ENCODE results near the gene DCD.

The DCD gene

GRCh38 chr12:54608769-54609168 is 39.4 kb downstream of the DCD start:
- no peak for DNase-seq
- H3K36me3 Mint-ChIP-seq: no peaks in the 10 kb centered on the region
- peaks cover 26 to 27% of the 10 kb centered on the region in 2 donors for H3K27me3 Mint-ChIP-seq
- no peak for ATAC-seq (replicated peaks)
- H3K9me3 Mint-ChIP-seq: no peaks in the 10 kb centered on the region
- H3K27ac Mint-ChIP-seq: no peak overlapping the region
- H3K4me3 Mint-ChIP-seq: no peak overlapping the region
- H3K4me1 Mint-ChIP-seq: peaks cover 0 to 1% of the 10 kb centered on the region in 2 donors

- H3K4me1 Mint-ChIP-seq: peaks cover 1 to 3% of the 10 kb centered on the region in 2 donors
Measured at GRCh38 chr12:54608156-54608555, 40.0 kb downstream of the DCD start.

GRCh38 chr12:54606556-54606955 is 41.6 kb downstream of the DCD start:
- peaks cover 3 to 6% of the 10 kb centered on the region in 2 donors for H3K4me1 Mint-ChIP-seq
- H3K4me3 Mint-ChIP-seq: no peak overlapping the region
- no peaks in the 10 kb centered on the region for H3K9me3 Mint-ChIP-seq
- peaks cover 18 to 21% of the 10 kb centered on the region in 2 donors for H3K27me3 Mint-ChIP-seq
- ATAC-seq (replicated peaks) (no peak), DNase-seq (no peak)
- H3K36me3 Mint-ChIP-seq: no peaks in the 10 kb centered on the region
- no peak overlapping the region for H3K27ac Mint-ChIP-seq

More at GRCh38 chr12:54608156-54608555, 40.0 kb downstream of the DCD start:
- H3K9me3 Mint-ChIP-seq: no peaks in the 10 kb centered on the region
- peaks cover 22 to 23% of the 10 kb centered on the region in 2 donors for H3K27me3 Mint-ChIP-seq
- DNase-seq (no peak), ATAC-seq (replicated peaks) (no peak)
- H3K27ac Mint-ChIP-seq: no peak overlapping the region
- H3K4me3 Mint-ChIP-seq: no peak overlapping the region
- no peaks in the 10 kb centered on the region for H3K36me3 Mint-ChIP-seq

GRCh38 chr12:54605138-54605970 is 42.8 kb downstream of the DCD start:
- no peaks in the 10 kb centered on the region for H3K36me3 Mint-ChIP-seq
- ATAC-seq (replicated peaks): no peak

GRCh38 chr12:54604436-54604835 is 43.7 kb downstream of the DCD start:
- Mint-ChIP-seq H3K9me3 (no peaks in the 10 kb centered on the region), H3K36me3 (no peaks in the 10 kb centered on the region), H3K4me3 (no peak overlapping the region), H3K4me1 (peaks cover 3 to 6% of the 10 kb centered on the region in 2 donors), H3K27ac (no peak overlapping the region), H3K27me3 (peaks cover 14 to 21% of the 10 kb centered on the region in 2 donors)
- DNase-seq (no peak), ATAC-seq (replicated peaks) (no peak)

More at GRCh38 chr12:54605138-54605970, 42.8 kb downstream of the DCD start:
- DNase-seq: no peak
- H3K27ac Mint-ChIP-seq: no peak overlapping the region
- peaks cover 3 to 6% of the 10 kb centered on the region in 2 donors for H3K4me1 Mint-ChIP-seq
- no peak overlapping the region for H3K4me3 Mint-ChIP-seq
- peaks cover 18 to 20% of the 10 kb centered on the region in 2 donors for H3K27me3 Mint-ChIP-seq
- no peaks in the 10 kb centered on the region for H3K9me3 Mint-ChIP-seq

- Mint-ChIP-seq H3K9me3 (no peaks in the 10 kb centered on the region), H3K27ac (no peak overlapping the region), H3K36me3 (no peaks in the 10 kb centered on the region), H3K4me1 (peaks cover 3 to 6% of the 10 kb centered on the region in 2 donors), H3K27me3 (peaks cover 19 to 27% of the 10 kb centered on the region in 2 donors), H3K4me3 (no peak overlapping the region)
- ATAC-seq (replicated peaks): no peak
- no peak for DNase-seq
Measured at GRCh38 chr12:54603872-54604271, 44.3 kb downstream of the DCD start.

GRCh38 chr12:54603173-54603814 is 44.9 kb downstream of the DCD start:
- peaks cover 17 to 24% of the 10 kb centered on the region in 2 donors for H3K27me3 Mint-ChIP-seq
- H3K27ac Mint-ChIP-seq: no peak overlapping the region

GRCh38 chr12:54602661-54603060 is 45.5 kb downstream of the DCD start:
- no peak for DNase-seq
- Mint-ChIP-seq H3K36me3 (no peaks in the 10 kb centered on the region), H3K9me3 (no peaks in the 10 kb centered on the region), H3K4me3 (no peak overlapping the region), H3K27me3 (peaks cover 13 to 20% of the 10 kb centered on the region in 2 donors), H3K27ac (no peak overlapping the region), H3K4me1 (peaks cover 3 to 6% of the 10 kb centered on the region in 2 donors)
- no peak for ATAC-seq (replicated peaks)

More at GRCh38 chr12:54603173-54603814, 44.9 kb downstream of the DCD start:
- Mint-ChIP-seq H3K4me3 (no peak overlapping the region), H3K36me3 (no peaks in the 10 kb centered on the region), H3K4me1 (peaks cover 3 to 6% of the 10 kb centered on the region in 2 donors), H3K9me3 (no peaks in the 10 kb centered on the region)
- ATAC-seq (replicated peaks) (peak; percentile 95 to 98), DNase-seq (peak; percentile 44)

GRCh38 chr12:54601841-54602240 is 46.3 kb downstream of the DCD start:
- Mint-ChIP-seq H3K9me3 (no peaks in the 10 kb centered on the region), H3K27ac (no peak overlapping the region), H3K4me1 (peaks cover 3 to 6% of the 10 kb centered on the region in 2 donors), H3K36me3 (no peaks in the 10 kb centered on the region), H3K27me3 (peaks cover 13 to 19% of the 10 kb centered on the region in 2 donors), H3K4me3 (no peak overlapping the region)
- ATAC-seq (replicated peaks) (no peak), DNase-seq (no peak)

- no peaks in the 10 kb centered on the region for H3K36me3 Mint-ChIP-seq
- peaks cover 3 to 11% of the 10 kb centered on the region in 2 donors for H3K4me1 Mint-ChIP-seq
- no peaks in the 10 kb centered on the region for H3K9me3 Mint-ChIP-seq
- H3K27ac Mint-ChIP-seq: no peak overlapping the region
- peaks cover 27 to 38% of the 10 kb centered on the region in 2 donors for H3K27me3 Mint-ChIP-seq
- DNase-seq (no peak), ATAC-seq (replicated peaks) (no peak)
- H3K4me3 Mint-ChIP-seq: no peak overlapping the region
Measured at GRCh38 chr12:54598970-54599369, 49.2 kb downstream of the DCD start.

- Mint-ChIP-seq H3K9me3 (no peaks in the 10 kb centered on the region), H3K36me3 (no peaks in the 10 kb centered on the region)
- ATAC-seq (replicated peaks): peak; percentile 39 to 45
Measured at GRCh38 chr12:54596526-54596946, 51.6 kb downstream of the DCD start.

GRCh38 chr12:54595471-54595870 is 52.7 kb downstream of the DCD start:
- Mint-ChIP-seq H3K9me3 (no peaks in the 10 kb centered on the region), H3K36me3 (no peaks in the 10 kb centered on the region), H3K27ac (no peak overlapping the region), H3K4me3 (no peak overlapping the region), H3K4me1 (peaks cover 0 to 6% of the 10 kb centered on the region in 2 donors), H3K27me3 (peaks cover 40 to 60% of the 10 kb centered on the region in 2 donors)
- DNase-seq (no peak), ATAC-seq (replicated peaks) (no peak)

More at GRCh38 chr12:54596526-54596946, 51.6 kb downstream of the DCD start:
- Mint-ChIP-seq H3K27me3 (peaks cover 31 to 50% of the 10 kb centered on the region in 2 donors), H3K4me1 (peaks cover 0 to 6% of the 10 kb centered on the region in 2 donors), H3K4me3 (no peak overlapping the region), H3K27ac (no peak overlapping the region)
- DNase-seq: no peak

All from stimulated activated naive B cell treated with anti-CD40 and anti-IgM and Interleukin-4, amounts not matched to agents 10 μg/mL and 1 μg/mL and 100 μg/mL, for 72 hours (primary cell).